Retinal pigment epithelial cell (primary cell): ENCODE results near the gene MBLAC1.
A peak's percentile ranks its signal among the peaks of the same experiment; 100 is the strongest.
"Not testable (repeated sequence)": the region's sequence is repeated elsewhere in the genome, so short reads cannot be mapped to it uniquely, and the experiment has no call there.

ENCODE experiments used
- DNase-seq: peaks from one replicate; pipeline ENCODE4 v3.0.0-alpha.2; 2010; ENCODE audit warnings: low read depth
- H3K4me3 ChIP-seq: 2 replicates; pipeline ENCODE4 v1.5.1; 2011; ENCODE audit warnings: mild to moderate bottlenecking, low read length, control low read depth, moderate library complexity
- TF ChIP-seq, protein P1 (sequence below): conservative IDR thresholded peaks from 2 replicates; pipeline ENCODE4 v1.5.1; 2011; ENCODE audit warnings: low read depth, low read length, control low read depth, inconsistent platforms

The MBLAC1 gene

DNA sequence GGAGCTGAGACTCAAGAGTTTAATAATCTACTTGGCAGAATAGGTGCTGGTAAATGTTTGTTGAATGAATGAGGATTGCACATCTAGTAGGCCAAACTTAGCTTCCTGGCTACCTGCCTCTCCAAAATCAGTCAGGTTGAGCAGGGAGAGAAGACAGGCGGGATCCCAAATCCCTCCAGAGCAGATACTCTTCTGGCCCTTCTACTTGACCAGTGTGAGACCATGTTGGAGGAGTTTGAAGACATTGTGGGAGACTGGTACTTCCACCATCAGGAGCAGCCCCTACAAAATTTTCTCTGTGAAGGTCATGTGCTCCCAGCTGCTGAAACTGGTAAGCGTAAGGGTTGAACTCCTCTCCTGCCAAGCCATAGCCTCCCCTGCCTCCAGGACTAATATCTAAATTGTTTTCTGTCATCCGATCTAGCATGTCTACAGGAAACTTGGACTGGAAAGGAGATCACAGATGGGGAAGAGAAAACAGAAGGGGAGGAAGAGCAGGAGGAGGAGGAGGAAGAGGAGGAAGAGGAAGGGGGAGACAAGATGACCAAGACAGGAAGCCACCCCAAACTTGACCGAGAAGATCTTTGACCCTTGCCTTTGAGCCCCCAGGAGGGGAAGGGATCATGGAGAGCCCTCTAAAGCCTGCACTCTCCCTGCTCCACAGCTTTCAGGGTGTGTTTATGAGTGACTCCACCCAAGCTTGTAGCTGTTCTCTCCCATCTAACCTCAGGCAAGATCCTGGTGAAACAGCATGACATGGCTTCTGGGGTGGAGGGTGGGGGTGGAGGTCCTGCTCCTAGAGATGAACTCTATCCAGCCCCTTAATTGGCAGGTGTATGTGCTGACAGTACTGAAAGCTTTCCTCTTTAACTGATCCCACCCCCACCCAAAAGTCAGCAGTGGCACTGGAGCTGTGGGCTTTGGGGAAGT, 2.2 kb upstream of the MBLAC1 start:
- no peak overlapping the region for H3K4me3 ChIP-seq
- TF ChIP-seq, protein P1, sequence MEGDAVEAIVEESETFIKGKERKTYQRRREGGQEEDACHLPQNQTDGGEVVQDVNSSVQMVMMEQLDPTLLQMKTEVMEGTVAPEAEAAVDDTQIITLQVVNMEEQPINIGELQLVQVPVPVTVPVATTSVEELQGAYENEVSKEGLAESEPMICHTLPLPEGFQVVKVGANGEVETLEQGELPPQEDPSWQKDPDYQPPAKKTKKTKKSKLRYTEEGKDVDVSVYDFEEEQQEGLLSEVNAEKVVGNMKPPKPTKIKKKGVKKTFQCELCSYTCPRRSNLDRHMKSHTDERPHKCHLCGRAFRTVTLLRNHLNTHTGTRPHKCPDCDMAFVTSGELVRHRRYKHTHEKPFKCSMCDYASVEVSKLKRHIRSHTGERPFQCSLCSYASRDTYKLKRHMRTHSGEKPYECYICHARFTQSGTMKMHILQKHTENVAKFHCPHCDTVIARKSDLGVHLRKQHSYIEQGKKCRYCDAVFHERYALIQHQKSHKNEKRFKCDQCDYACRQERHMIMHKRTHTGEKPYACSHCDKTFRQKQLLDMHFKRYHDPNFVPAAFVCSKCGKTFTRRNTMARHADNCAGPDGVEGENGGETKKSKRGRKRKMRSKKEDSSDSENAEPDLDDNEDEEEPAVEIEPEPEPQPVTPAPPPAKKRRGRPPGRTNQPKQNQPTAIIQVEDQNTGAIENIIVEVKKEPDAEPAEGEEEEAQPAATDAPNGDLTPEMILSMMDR: no peak

GRCh38 chr7:100126239-100126930, 382 bp upstream of the MBLAC1 start:
- TF ChIP-seq, protein P1: peak; percentile 13
- H3K4me3 ChIP-seq: peak overlapping the region; percentile 64
- peak; percentile 34 for DNase-seq

More for the DNA sequence above, 2.2 kb upstream of the MBLAC1 start:
- DNase-seq: no peak

GRCh38 chr7:100127866-100128636, 1.3 kb downstream of the MBLAC1 start:
- peak overlapping the region; percentile 64 for H3K4me3 ChIP-seq
- no peak for DNase-seq
- TF ChIP-seq, protein P1: no peak

DNA sequence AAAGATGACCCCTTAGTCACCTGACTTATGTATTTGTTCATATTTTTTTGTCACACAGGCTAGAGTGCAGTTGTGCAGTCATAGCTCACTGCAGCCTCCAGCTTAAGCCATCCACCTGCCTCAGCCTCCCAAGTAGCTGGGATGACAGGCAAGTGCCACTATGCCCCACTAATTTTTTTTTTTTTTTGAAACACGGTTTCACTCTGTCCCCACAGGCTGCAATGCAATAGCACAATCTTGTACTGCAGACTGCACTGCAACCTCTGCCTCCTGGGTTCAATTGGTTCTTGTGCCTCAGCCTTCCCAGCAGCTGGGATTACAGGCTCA, 1.8 kb downstream of the MBLAC1 start:
- TF ChIP-seq, protein P1: no peak
- H3K4me3 ChIP-seq: no peak overlapping the region
- no peak for DNase-seq

DNA sequence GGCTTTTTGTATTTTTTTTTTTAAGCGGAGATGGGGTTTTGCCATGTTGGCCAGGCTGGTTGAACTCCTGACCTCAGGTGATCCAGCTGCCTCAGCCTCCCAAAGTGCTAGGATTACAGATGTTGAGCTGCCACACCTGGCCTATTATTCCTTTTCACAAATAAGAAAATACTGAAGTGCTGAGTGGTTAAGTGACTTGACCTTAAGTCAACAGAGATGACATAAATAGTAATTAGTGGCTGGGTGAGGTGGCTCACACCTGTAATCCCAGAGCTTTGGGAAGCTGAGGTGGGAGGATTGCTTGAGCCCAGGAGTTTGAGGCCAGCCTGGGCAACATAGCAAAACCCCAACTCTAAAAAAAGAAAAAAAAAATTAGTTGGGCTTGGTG, 3.4 kb downstream of the MBLAC1 start:
- DNase-seq: not testable (repeated sequence)

GRCh38 chr7:100130608-100131453, 4.1 kb downstream of the MBLAC1 start:
- no peak overlapping the region for H3K4me3 ChIP-seq
- TF ChIP-seq, protein P1: peak; percentile 80
- DNase-seq: no peak

More for the DNA sequence above, 3.4 kb downstream of the MBLAC1 start:
- H3K4me3 ChIP-seq: not testable (repeated sequence)
